HG02938 (cell line): ENCODE measurements around the gene CEP131.
A peak's percentile ranks its signal among the peaks of the same experiment; 100 is the strongest.

ENCODE experiments used
- ATAC-seq: cut with Tn5 transposase; IDR thresholded peaks from one replicate; pipeline ENCODE4 v1.9.1; 2021; ENCODE audit warnings: mild to moderate bottlenecking, moderate library complexity; ENCODE audit not compliant: unreplicated experiment

CEP131 gene

DNA sequence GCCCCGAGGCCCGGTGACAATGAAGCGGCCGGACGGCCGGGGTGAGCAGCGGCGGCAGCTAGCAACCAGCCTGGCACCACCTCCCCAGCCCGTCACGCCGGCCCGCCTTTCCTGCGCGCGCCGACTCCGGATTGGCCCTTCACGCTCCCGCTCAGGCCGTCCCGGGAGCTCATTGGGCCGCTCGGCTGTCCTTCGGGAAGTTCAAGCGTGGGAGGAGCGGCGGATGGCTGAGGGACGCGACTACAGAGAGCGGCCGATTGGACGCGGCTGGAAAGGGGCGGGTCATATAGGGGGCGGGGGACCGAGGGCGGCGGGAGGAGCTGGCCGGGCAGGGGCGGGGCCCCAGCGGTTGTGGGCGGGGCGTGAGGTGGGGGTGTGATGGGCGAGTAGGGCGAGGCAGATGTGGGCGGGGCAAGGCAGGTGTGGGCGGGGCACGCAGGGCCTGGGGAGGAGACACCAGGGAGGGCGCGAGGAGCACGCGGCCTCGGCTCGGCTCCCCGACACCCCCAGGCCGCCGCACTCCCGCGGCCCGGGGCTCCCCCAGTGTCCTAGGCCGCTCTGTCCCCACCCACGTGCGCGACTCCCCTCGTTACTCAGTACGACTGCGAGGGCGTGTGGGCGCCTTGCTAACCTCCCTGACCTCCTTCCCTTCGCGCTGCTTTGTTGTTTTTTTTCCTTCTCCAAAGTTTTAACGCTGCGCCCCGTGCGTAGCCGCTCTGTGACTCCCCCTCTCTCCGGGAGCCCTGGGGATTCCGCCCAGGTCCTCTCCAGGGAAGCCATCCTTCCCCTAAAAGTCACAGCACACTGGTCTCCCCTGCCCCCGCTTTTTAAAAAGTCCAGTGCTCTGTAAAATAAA, at the start of gene CEP131:
Gene CEP131 (minus strand): TSS at position 60 of the 856 bp plus-strand sequence. CDS start 2,909 bp downstream, outside the sequence.
- peak; percentile 97 for ATAC-seq

DNA sequence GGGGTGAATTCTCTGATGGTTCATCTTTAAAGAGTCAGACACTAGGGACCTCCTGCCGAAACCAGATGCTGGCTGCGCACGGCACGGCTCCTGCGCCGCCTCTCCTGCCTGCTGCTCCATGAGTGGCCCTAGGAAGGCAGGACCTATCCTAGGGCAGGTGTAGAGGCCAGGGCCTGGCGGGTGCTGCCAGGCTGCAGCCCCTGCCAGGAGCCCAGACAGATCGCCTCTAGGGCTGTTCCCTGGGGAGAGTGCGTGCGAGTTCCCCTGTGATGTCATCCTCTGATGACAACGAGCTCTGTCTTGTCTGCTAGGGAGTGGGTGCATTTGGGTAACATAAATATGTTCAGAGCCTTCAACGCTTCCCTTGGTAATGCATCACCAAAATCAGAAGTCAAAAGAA, 48.5 kb upstream of the CEP131 start:
- ATAC-seq = no peak

DNA sequence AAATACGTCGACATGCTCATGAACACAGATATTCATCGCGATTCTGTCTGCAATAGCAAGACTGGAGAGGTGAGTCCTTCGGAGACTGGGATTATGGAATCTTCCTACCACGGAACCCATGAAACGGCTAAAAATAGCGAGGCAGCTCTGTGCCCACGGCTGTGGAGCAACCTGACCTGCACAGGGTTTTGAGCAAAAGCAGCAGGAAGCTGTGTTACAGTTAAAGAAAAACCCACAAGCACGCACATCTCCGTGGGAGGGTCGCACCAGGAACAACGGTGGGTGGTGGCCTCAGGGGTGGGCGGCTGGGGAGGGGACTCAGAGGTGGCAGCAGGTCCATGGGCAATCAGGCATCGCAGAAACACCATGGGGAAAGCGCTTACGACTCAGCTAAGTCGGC, 47.5 kb upstream of the CEP131 start:
- ATAC-seq = no peak

- no peak for ATAC-seq
Measured at GRCh38 chr17:81267390-81268067, 44.8 kb upstream of the CEP131 start.

GRCh38 chr17:81265576-81265975, 42.8 kb upstream of the CEP131 start:
- no peak for ATAC-seq

DNA sequence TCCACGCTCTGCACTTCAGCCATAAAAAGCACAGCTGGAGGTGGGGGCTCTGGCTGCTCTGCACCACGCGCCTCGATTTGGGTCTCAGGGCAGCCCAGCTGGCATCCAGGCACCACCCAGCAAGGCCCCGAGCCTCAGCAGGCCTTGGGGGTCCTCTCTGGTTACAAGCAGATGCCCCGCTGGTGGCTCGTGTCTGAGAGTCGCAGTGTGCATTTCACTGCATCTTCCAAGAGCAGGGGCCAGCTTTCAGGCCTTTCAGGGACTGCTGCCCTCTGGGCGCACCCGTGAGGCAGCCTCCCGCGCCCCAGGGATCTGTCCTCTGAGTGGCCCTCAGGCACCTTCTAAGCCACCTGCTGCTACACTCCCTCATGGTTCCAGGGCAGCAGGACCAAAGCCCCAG, 41.9 kb upstream of the CEP131 start:
- ATAC-seq = no peak

- ATAC-seq = no peak
Measured at GRCh38 chr17:81263371-81264181, 40.8 kb upstream of the CEP131 start.

DNA sequence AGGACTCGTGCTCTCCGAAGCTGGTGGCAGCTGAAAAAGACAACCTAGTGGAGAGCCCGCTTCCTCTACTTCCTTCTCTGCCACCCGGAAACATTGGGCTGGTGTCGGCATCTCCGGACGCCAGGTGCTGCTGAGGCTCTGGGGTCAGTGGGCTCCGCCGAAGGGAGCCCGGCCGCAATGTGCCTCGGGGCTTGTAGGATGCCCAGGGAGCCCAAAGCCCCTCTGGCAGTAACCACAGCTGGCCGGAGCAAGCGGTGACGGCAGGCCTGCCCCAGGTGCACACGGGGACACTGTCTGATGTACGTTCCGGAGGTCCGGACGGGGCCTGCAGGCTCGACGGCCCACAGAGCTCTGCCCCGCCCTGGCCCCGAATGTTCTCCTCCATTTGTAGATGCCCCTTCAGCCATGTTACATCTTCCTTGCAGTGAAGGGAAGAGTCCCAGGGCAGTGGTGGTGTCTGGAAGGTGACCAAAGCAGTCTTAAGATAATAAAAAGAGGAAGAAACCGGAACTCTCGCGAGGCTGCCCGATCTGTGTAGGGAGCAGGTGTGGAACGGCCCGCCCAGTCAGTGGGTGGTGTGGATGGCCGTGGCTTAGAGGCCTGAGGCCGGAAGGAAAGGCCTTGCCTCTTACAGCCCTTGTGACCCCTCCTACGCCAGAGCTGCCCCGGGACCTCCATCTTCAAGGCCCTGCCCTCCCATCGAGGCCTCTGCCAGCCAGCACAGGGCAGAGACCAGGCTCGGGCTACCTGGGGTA, 39.0 kb upstream of the CEP131 start:
- no peak for ATAC-seq

DNA sequence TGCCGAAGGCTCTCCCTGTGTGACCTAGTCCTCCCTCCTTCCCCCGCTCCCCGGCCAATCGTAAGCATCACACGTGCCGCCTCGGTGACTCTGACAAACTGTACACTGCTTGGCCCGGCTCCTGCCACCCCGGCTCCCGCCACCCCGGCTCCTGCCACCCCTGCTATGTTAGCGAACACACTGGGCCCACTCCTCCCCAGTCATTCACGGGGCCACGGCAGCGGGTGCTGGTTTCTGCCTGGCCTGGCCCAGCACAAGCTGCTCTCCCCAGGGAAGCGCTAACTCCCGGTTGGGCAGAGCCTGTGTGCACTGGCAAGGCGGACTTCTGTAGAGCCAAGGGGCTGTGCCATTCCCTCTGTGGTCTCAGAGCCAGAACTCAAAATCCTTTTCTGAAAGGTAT, 38.3 kb upstream of the CEP131 start:
- no peak for ATAC-seq

DNA sequence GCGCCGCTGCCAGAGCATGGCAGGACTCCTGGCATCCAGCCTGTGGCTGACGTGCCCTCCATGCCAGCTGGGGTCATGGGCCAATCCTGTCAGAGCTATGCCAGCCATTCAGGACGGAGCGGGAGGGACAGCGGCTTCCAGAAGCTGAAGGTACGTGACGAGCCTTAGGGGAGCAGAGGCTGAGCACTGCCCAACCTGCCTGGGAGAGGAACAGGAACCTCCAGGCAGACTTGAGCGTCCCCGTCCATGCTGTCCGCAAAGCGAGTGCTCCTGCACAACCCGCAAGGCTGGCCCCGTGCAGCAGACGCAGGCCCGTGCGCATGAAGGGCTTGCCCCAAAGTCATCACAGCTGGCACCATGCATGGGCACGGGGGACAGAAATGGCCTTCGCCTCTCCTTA, 37.9 kb upstream of the CEP131 start:
- ATAC-seq = no peak

DNA sequence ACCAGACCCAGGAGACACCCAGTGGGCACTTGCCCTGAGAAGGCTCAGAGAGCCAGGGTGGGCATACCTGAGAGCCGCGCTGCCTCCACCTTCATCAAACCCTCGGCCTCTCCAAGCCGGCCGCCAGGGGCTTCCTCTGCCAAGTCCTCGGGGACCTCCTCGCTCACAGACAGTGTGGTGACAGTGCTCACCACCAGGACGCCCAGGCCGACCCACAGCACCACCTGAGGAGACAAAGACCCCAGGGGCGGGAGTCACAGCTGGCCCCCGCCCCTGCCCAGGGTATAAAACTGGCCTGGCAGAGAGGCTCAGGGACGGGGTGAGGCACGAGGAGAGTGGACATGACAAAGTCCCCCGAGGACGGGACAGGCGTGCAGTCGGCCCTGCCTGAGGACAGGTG, 37.4 kb upstream of the CEP131 start:
- ATAC-seq = no peak

- no peak for ATAC-seq
Measured at GRCh38 chr17:81259058-81259605, 36.4 kb upstream of the CEP131 start.

- no peak for ATAC-seq
Measured at GRCh38 chr17:81258292-81258691, 35.5 kb upstream of the CEP131 start.

DNA sequence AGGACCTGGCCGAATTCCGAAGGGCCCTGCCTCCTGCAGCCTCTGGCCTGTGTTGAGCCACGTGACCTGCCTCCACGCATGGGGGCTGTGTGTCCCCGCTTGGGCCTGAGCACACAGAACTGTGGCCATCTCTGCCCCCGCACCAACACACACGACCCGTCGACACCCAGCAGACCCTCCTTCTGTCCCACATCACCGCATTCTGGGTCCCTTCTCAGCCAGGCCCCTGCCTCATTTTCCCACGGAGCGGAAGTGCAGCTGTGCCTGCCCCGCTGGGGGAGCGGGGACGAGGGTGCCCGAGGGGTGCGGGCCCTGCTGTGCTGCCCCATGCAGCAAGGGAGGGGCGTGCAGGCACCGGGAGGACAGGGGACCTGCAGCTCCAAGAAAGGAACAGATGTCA, 34.8 kb upstream of the CEP131 start:
- no peak for ATAC-seq

DNA sequence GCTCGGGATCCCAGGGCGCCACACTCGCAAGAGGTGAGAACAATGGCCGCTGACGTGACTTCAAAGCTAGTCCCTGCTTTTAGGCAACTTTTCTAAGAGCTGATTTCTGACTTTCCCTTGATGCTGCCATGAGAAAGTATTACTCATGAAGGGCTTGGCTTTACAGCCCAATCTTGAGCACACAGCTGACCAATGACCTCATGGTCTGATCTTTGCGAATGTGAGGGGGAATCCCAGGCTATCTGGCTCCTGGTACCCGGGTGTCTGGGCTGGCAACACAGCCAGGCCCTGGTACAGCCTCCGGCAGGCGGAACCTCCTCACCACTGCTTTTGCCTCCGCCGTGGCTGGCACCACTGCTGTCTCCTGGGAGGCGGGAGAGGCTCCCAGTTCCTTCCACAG, 33.9 kb upstream of the CEP131 start:
- no peak for ATAC-seq

DNA sequence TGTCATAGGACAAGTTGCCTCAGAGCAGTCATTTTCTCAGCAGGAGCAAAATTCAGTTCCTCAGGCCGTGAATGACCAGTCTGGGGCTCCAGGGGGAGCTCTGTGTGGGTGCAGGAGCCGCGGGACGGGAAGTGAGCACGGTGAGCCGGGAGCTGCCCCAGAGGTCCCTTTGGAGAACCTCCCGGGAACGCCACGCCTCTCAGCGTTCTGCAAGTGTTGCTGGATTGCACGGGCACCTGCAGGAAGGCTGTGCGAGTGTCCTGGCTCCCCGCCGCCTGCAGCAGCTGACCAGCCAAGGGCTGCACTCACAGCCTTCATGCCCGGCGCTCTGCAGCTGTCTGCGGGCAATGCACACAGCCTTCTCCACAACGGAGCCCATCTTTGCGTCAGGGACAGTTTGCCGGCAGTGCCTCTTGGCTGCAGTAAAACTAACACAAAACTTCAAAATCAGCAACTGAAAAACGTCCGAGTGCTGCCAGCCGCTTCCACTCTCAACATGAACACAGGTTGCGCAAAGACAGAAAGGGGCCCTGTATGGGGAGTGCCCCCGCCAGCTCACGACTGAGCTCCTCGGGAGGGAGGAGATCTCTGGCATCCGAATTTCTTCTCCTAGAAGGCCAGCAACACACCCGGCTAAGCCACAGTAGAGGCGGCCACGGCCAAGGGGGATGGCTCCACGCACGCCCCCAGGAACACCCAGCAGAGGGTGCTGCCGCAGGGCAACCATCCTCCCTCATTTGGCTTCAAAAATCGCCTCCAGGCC, 32.4 kb upstream of the CEP131 start:
- ATAC-seq = no peak

DNA sequence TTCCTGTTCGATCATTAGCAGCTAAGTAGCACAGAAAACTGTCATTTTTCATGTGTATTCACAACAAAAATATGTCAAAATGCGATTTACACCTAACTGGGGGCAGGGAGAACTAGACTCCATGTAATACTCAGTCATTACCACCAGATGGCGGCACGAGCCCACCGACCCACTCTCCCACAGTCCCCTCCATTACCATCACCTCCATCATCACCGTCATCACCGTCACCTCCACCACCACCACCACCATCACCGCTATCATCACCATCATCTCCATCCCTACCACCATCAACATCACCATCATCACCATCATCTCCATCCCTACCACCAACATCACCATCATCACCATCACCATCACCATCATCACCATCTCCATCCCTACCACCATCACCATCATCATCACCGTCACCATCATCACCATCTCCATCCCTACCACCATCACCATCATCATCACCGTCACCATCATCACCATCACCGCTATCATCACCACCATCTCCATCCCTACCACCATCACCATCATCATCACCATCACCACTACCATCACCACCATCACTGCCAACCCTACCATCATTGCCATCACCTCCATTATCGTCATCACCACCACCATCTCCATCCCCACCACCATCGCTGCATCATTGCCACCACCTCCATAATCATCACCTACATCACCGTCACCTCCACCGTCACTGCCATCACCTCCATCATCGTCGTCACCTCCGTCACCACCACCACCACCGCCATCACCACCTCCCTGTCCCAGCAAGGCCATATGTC, 30.8 kb upstream of the CEP131 start:
- no peak for ATAC-seq

DNA sequence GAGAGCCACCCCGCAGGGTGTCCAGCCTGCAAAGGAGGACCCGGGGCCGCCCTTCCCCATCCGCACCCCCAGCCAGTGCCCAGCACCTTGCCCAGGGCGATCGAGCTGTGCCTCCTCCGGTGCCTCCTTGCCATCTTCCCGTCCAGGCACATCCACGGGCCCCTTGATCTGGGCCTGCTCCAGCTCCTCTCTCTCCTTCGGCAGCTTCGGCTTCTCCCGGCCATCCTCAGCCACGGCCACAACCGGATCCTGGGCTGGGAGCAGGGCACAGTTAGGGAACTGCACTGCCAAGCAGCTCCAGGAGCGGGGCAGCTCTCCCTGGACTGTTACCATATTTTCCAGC, 30.2 kb upstream of the CEP131 start:
- ATAC-seq = no peak

DNA sequence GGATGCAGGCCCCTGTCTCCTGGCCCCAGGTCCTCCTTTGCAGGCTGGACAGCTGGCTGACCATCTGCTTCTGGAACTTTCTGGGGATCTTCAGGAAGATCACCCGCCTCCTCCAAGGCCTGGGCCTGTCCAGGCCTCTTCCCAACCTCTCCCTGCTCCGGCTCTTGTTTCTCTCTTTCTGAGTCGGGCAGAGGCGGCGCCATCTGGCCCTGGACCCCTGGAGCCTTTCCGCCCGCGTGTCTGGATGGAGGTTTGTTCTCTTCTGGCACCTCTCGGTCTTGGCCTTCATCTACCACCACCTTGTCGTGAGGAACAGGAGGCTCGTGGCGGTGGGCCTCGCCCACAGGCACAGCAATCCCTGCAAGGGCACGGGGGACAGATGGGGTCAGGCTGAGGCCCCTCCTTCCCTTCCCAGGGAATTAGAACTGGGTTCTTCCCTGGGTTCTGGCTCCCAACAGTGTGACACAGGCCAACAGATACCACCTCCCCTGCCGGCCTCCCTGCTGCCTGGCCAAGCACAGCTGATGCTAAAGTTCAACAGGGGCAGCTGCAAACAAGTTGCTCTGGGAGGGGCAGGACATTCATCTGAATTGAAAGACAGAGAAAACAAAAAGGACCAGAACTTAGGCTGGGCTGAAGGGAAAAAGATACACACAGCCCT, 29.7 kb upstream of the CEP131 start:
- no peak for ATAC-seq
